ENCODE measurements around the gene TMEM203.

Gene TMEM203

DNA sequence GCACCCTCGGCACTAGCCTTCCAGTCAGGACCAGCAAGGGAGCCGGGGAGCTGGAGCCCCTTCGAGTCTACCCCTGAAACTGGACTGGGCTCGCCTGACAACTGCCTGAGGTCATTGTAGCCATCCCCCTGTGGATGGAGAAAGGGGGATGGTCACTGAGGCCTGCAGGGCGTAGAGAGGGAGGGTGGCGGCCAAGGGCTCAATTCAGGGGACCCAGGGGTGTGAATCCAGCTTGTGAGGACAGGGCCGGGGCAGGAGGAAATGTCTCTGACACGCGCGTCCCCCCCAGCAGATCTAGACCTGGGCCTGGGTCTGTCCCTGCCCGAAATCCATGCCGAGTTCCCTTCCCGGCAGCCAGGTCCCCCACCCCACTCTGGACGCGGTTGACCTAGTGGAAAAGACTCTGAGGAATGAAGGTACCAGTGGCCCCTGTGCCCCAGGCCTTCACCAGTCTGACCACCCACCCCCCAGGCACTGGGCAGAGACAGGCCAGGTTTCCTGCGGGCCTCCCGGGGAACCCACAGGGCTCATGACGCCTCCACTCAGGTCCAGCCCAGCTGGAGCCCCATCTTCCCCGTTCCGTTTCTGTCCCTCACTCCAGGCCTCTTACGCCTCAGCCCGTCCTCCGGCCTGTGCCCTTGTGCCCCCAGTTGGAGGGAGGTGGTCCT lies 26.1 kb upstream of the TMEM203 start:
- H3K4me3 ChIP-seq (ENCODE audit: low read depth, low read length), result no peak overlapping the region
- no peak for DNase-seq (ENCODE audit: low read depth)

- H3K4me3 ChIP-seq (ENCODE audit: low read depth, low read length), result no peak within 1 kb of the TSS
- no peak for DNase-seq (ENCODE audit: low read depth)
Measured at GRCh38 chr9:137230705-137231371, 25.4 kb upstream of the TMEM203 start, which contains the start of gene SLC34A3. SLC34A3 (plus strand) TSS chr9:137230901; CDS start chr9:137231703, 802 bp downstream.

GRCh38 chr9:137229903-137230704 lies 24.7 kb upstream of the TMEM203 start:
- no peak overlapping the region for H3K4me3 ChIP-seq (ENCODE audit: low read depth, low read length)
- no peak for DNase-seq (ENCODE audit: low read depth)

- H3K4me3 ChIP-seq (ENCODE audit: low read depth, low read length), result no peak overlapping the region
- no peak for DNase-seq (ENCODE audit: low read depth)
Measured at GRCh38 chr9:137228968-137229896, 23.8 kb upstream of the TMEM203 start.

GRCh38 chr9:137228506-137228967 lies 23.1 kb upstream of the TMEM203 start:
- H3K4me3 ChIP-seq (ENCODE audit: low read depth, low read length), result no peak overlapping the region
- no peak for DNase-seq (ENCODE audit: low read depth)

GRCh38 chr9:137227853-137228505 lies 22.5 kb upstream of the TMEM203 start:
- DNase-seq (ENCODE audit: low read depth), result no peak

DNA sequence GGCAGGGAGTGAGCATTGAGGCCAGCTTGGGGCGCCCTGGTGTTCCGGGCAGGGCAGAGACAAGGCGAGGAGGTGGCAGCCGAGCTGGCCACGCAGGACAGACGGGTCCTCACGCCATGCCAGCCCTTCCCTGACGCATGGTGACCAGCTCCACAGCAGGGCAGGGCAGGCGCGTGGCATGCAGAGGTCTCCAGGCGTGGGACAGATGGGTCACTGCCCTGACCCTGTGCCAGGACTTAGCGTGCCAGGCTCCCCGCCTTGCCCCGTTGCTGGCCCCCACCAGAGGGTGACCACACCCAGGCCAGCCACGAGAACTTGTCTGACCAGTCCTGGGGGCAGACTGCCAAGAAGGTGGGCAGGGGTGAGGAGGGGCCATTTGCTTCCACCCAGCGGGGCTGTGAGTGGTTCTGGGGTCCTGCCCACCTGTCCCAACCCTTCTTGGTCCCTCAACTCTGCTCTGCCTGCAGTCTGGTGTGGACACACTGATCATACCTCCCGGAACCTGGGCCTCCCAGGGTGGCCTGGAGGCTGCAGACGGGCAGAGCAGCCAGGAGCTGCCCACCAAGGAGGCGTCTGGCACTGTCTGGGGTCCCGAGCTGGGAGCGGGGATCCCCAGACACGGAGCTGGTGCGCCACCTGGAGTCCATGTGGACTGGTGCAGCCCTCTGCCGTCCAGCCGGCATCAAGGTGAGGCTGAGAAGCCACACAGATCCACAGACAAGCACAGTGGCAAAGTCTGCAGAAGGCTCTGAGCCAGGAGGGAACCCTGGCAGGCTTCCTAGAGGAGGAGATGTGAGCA lies 21.8 kb upstream of the TMEM203 start, which contains the start of gene RNF224:
TSS of gene RNF224 (plus strand) at position 449 of the 799 bp plus-strand sequence. CDS start 834 bp downstream, outside the sequence.
- H3K4me3 ChIP-seq (ENCODE audit: low read depth, low read length), result no peak within 1 kb of the TSS

More at GRCh38 chr9:137227853-137228505, 22.5 kb upstream of the TMEM203 start:
- H3K4me3 ChIP-seq (ENCODE audit: low read depth, low read length), result no peak overlapping the region

GRCh38 chr9:137226338-137227053 lies 21.0 kb upstream of the TMEM203 start:
- DNase-seq (ENCODE audit: low read depth), result no peak
- no peak overlapping the region for H3K4me3 ChIP-seq (ENCODE audit: low read depth, low read length)

More for the DNA sequence above, 21.8 kb upstream of the TMEM203 start, which contains the start of gene RNF224:
- no peak for DNase-seq (ENCODE audit: low read depth)

DNA sequence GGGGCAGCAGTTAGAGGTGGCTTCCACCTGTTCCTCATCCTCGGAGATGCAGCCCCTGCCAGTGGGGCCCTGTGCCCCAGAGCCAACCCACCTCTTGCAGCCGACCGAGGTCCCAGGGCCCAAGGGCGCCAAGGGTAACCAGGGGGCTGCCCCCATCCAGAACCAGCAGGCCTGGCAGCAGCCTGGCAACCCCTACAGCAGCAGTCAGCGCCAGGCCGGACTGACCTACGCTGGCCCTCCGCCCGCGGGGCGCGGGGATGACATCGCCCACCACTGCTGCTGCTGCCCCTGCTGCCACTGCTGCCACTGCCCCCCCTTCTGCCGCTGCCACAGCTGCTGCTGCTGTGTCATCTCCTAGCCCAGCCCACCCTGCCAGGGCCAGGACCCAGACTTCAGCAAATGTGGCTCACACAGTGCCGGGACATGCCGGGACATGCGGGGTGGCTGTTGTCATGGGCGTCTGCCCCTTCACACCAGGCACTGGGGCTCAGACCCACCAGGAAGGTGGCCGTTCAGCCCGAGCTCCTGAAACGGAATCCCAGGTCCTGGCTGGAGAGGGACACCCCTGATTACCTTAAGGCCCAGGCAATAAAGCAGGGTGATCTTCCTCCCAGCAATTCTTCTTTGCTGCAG lies 20.4 kb upstream of the TMEM203 start:
- DNase-seq (ENCODE audit: low read depth), result no peak
- no peak overlapping the region for H3K4me3 ChIP-seq (ENCODE audit: low read depth, low read length)

DNA sequence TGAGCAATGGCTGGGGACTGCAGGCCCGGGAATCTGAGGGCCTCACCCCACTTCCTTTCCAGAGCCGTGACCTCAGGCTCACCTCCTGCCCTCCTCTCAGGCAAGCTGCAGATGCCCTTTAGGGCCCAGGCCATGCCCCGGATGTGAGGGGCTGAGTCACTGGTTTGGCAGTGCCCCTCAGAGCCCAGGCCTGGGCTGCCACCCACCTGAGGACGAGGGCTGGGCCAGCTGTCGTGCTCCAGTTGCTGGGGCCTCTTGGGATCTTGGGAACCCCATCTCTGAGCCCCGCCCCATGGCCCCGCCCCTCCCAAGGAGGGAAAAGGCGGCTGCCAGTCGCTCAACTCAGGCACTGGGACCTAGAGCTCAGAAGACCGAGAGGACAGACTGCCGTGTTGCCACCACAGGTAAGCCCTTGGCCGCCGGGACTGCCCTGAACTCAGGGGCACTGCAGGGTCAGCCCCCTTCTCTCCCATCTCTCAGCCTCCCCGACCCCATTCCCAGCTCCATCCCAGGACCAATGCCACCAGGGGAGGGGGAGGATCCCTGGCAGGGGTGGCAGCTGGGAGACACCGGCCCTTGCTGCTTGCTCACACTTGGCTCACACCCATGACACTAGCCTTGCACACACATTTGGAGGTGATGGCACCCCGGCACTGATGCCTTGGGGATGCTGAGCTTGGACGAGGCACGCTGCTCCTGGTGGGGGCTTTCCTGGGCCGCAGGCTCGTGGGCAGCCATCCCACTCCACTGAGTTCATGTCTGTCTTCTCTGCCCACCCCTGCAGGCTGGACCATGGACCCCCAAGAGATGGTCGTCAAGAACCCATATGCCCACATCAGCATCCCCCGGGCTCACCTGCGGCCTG lies 19.6 kb upstream of the TMEM203 start, which contains the start of gene CYSRT1:
TSS of gene CYSRT1 (plus strand) at position 345 of the 865 bp plus-strand sequence. CDS start at position 793, 448 bp downstream.
- no peak for DNase-seq (ENCODE audit: low read depth)
- H3K4me3 ChIP-seq (ENCODE audit: low read depth, low read length), result peak within 1 kb of the TSS; percentile 73

- peak; percentile 88 for DNase-seq (ENCODE audit: low read depth)
- H3K4me3 ChIP-seq (ENCODE audit: low read depth, low read length), result peak overlapping the region; percentile 73
Measured at GRCh38 chr9:137223078-137223970, 17.9 kb upstream of the TMEM203 start.

GRCh38 chr9:137222190-137223077 lies 17.0 kb upstream of the TMEM203 start, which contains the start of gene RNF208:
RNF208 (minus strand) TSS chr9:137222240; CDS start chr9:137221212, 1,028 bp downstream.
- DNase-seq (ENCODE audit: low read depth), result no peak

DNA sequence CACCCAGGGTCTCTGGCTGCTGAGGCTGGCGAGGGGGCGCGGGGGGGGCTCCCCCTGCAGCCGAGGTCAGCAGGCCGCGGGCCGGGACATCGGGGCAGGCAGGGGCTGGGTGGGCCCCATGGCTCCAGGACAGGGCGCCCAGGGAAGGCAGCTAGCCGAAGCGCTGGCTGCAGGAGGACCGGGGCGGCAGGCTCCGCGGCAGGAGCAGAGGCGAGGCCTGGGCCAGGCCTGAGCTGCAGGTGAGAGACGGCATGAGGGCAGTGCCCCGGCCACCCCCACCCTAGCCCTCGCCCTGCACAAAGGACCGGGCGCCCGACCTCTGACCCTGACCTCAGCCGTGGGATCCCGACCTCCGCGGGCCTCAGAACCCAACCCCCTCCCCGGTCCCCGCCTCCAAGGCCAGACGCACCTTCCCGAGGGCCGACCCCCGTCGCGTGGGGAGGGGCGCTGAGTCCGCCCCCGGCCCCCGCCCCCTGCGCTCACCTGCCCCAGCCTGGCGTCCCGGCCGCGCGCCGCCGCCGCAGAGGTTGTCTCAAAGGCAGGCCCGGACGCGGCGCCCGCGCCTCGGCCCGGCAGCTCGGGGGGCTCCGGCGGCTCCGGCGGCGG lies 16.2 kb upstream of the TMEM203 start:
- DNase-seq (ENCODE audit: low read depth), result no peak
- peak overlapping the region; percentile 32 for H3K4me3 ChIP-seq (ENCODE audit: low read depth, low read length)

More at GRCh38 chr9:137222190-137223077, 17.0 kb upstream of the TMEM203 start, which contains the start of gene RNF208:
- H3K4me3 ChIP-seq (ENCODE audit: low read depth, low read length), result peak within 1 kb of the TSS; percentile 73
